22Rv1 (cell line): ENCODE results near the gene UBE2E2.

Source experiments
- ZFX ChIP-seq: fragments of 450-650 bp; IDR thresholded peaks from 2 replicates; pipeline ENCODE4 v1.6.1; 2017; ENCODE audit warnings: antibody characterized with exemption, borderline replicate concordance
- TF ChIP-seq, protein P1 (sequence below): fragments of 450-650 bp; IDR thresholded peaks from 2 replicates; pipeline ENCODE4 v1.5.1; 2017; ENCODE audit warnings: mild to moderate bottlenecking

GRCh38 chr3:23533596-23533995 is 330.5 kb downstream of the UBE2E2 start:
- TF ChIP-seq, protein P1, sequence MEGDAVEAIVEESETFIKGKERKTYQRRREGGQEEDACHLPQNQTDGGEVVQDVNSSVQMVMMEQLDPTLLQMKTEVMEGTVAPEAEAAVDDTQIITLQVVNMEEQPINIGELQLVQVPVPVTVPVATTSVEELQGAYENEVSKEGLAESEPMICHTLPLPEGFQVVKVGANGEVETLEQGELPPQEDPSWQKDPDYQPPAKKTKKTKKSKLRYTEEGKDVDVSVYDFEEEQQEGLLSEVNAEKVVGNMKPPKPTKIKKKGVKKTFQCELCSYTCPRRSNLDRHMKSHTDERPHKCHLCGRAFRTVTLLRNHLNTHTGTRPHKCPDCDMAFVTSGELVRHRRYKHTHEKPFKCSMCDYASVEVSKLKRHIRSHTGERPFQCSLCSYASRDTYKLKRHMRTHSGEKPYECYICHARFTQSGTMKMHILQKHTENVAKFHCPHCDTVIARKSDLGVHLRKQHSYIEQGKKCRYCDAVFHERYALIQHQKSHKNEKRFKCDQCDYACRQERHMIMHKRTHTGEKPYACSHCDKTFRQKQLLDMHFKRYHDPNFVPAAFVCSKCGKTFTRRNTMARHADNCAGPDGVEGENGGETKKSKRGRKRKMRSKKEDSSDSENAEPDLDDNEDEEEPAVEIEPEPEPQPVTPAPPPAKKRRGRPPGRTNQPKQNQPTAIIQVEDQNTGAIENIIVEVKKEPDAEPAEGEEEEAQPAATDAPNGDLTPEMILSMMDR, result no peak
- no peak for TF ChIP-seq ZFX
